SU-DHL-6 (cell line): Measurements from ENCODE around the gene POP4.

ENCODE experiments used
- CTCF ChIP-seq: fragments of 200-600 bp; sonication (generic); IDR thresholded peaks from one replicate; pipeline ENCODE4 v1.5.1; 2017; ENCODE audit warnings: antibody characterized with exemption, mild to moderate bottlenecking, low read length, moderate library complexity; ENCODE audit not compliant: insufficient read depth, poor library complexity, severe bottlenecking
- EZH2phosphoT487 ChIP-seq: fragments of 200-600 bp; sonication (generic), shearing (Covaris generic); conservative IDR thresholded peaks from 2 replicates; pipeline ENCODE4 v1.6.1; 2018; ENCODE audit warnings: mild to moderate bottlenecking, antibody characterized with exemption, low read length, moderate library complexity, mixed read lengths

DNA sequence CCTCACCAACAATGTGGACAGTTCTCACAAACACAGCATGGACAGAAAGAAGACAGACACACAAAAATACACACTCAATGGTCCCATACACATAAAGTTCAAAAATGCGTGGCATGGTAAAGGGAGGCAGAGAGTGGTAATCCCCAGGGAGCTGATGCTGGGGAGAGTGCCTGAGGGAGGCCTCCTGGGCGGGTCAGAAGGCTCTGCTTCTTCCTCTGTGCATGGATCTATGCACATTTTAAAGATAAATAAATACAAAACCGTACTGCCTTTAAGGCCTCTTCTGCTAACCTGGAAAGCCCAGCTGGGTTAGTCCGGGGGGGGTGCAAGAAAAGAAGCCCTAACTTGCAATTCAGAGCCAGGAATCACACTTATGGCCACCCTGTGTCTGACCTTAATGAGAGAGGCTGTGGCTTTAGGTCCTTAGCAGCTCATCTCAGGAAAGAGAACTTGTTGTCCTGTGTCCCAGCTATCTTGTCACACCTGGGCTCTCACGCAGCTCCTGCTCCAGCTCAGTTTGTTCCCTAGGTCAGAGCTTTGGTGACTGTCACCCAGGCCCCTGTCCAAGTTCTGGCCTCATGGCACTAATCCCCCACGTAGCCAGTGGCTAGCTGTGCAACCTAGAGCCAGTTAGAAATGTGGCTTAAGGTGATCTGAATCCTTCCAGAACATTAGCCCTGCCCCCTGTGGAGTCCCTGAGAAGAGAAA lies 28.5 kb downstream of the POP4 start:
- TF ChIP-seq CTCF: no peak
- TF ChIP-seq EZH2phosphoT487: no peak
